HepG2 (cell line): ENCODE measurements around the gene TIPRL. TPM values are rescaled to one million over a fixed set of nuclear protein-coding genes. Genes with fewer than 3 reads are reported as not detected.

Experiments
- ATAC-seq: fragments of 200-7000 bp; cut with Tn5 transposase; 3 replicates; pipeline ENCODE4 v1.9.1; 2020; ENCODE audit warnings: mild to moderate bottlenecking, moderate library complexity
- BruUV-seq: library from RNA; stranded (reverse); fragments of 400-500 nt; replicated peaks from 2 replicates; lab custom pipeline; 2021; lab: Mats Ljungman, UMichigan
- CTCF ChIA-PET: fragments of 300-600 bp; formaldehyde crosslinking; extraction: SDS; loops from one replicate; lab custom pipeline; 2021; ENCODE audit warnings: low total read pairs, inconsistent platforms, low intra/inter-chr PET ratio; lab: Yijun Ruan, JAX
- POLR2A ChIA-PET: fragments of 350-600 bp; sonication (Branson Sonifier 250); formaldehyde crosslinking; loops from one replicate; lab custom pipeline; 2020; ENCODE audit warnings: antibody characterized with exemption, inconsistent platforms; lab: Yijun Ruan, JAX
- DNase-seq: peaks from one replicate; pipeline ENCODE4 v3.0.0-alpha.2; 2015; ENCODE audit warnings: low spot score
- FAIRE-seq: peaks from 3 replicates; lab custom pipeline; 2011; peaks lifted over from hg19 to GRCh38; lab: Jason Lieb, UNC
- H2AFZ ChIP-seq: one replicate; pipeline ENCODE4 v1.6.1; 2011; ENCODE audit warnings: low read length, inconsistent platforms
- H3K27ac ChIP-seq: fragments of 300-600 bp; 3 replicates; pipeline ENCODE4 v1.8.0; 2011; ENCODE audit warnings: mixed run types, mild to moderate bottlenecking, mixed read lengths, low read length, inconsistent platforms; ENCODE audit not compliant: insufficient read depth; ENCODE audit errors: extremely low read length
- H3K27me3 ChIP-seq, 2 experiments: fragments of 200-600 bp in 1 of 2; 2 replicates in 1 of 2; 3 replicates in 1 of 2; pipeline versions ENCODE4 v1.6.0 to v1.8.0; 2011; ENCODE audit warnings: low read length in 2 of 2, mild to moderate bottlenecking in 2 of 2, moderate library complexity in 2 of 2, inconsistent platforms in 1 of 2; ENCODE audit not compliant: insufficient read depth in 2 of 2, control insufficient read depth in 1 of 2
- H3K36me3 ChIP-seq, 2 experiments: fragments of 200-600 bp in 1 of 2; replicated peaks in 1 of 2; 2 replicates in 1 of 2; 3 replicates in 1 of 2; pipeline versions ENCODE4 v1.5.1 to v1.8.0; 2011; ENCODE audit warnings: low read length in 2 of 2, inconsistent platforms in 1 of 2; ENCODE audit not compliant: insufficient read depth in 2 of 2, control insufficient read depth in 1 of 2
- H3K4me1 ChIP-seq: 2 replicates; pipeline ENCODE4 v1.5.1; 2012; ENCODE audit warnings: low read length, inconsistent platforms; ENCODE audit not compliant: insufficient read depth
- H3K4me2 ChIP-seq: 2 replicates; pipeline ENCODE4 v1.6.0; 2011; ENCODE audit warnings: low read depth, low read length, inconsistent platforms
- H3K4me3 ChIP-seq, 3 experiments: fragments of 200-600 bp in 1 of 3; sonication (generic), shearing (Covaris generic) in 1 of 3; replicated peaks in 1 of 3; 2 replicates each; pipeline ENCODE4 v1.5.1; 2011 to 2016; ENCODE audit warnings: low read length in 3 of 3, inconsistent platforms in 2 of 3, low read depth in 2 of 3, mild to moderate bottlenecking in 2 of 3, control low read depth in 1 of 3, mixed read lengths in 1 of 3; ENCODE audit not compliant: insufficient read depth in 1 of 3
- H3K79me2 ChIP-seq: one replicate; pipeline ENCODE4 v1.6.1; 2011; ENCODE audit warnings: low read length, inconsistent platforms; ENCODE audit not compliant: insufficient read depth
- H3K9ac ChIP-seq: 2 replicates; pipeline ENCODE4 v1.6.0; 2011; ENCODE audit warnings: mild to moderate bottlenecking, low read depth, low read length, inconsistent platforms; ENCODE audit not compliant: insufficient read depth
- H3K9me3 ChIP-seq: 2 replicates; pipeline ENCODE4 v1.5.1; 2012; ENCODE audit warnings: mild to moderate bottlenecking, low read length
- H4K20me1 ChIP-seq: 2 replicates; pipeline ENCODE4 v1.6.0; 2011; ENCODE audit warnings: inconsistent platforms, mild to moderate bottlenecking, low read length, moderate library complexity; ENCODE audit not compliant: insufficient read depth
- ATF7 ChIP-seq, 2 experiments: fragments of 450-650 bp in 1 of 2; sonication (generic) in 1 of 2; formaldehyde crosslinking in 1 of 2; IDR thresholded peaks; 2 replicates each; pipeline versions ENCODE4 v1.4.0 to v1.6.1; 2016 to 2020; ENCODE audit warnings: antibody characterized with exemption in 1 of 2, mild to moderate bottlenecking in 1 of 2, missing genetic modification reagents in 1 of 2
- FLYWCH1 ChIP-seq: sonication (generic); formaldehyde crosslinking; IDR thresholded peaks from 2 replicates; pipeline ENCODE4 v1.8.1; 2023; ENCODE audit warnings: mild to moderate bottlenecking, missing genetic modification reagents
- MYC ChIP-seq: sonication (generic); formaldehyde crosslinking; IDR thresholded peaks from 2 replicates; pipeline ENCODE4 v1.9.0; 2021; ENCODE audit warnings: missing genetic modification reagents, borderline replicate concordance
- PAWR ChIP-seq: sonication (generic); formaldehyde crosslinking; IDR thresholded peaks from 2 replicates; pipeline ENCODE4 v1.4.0; 2020; ENCODE audit warnings: missing genetic modification reagents, mild to moderate bottlenecking, borderline replicate concordance
- TAF1 ChIP-seq: sonication (generic); formaldehyde crosslinking; IDR thresholded peaks from 2 replicates; pipeline ENCODE4 v1.4.0; 2020; ENCODE audit warnings: missing genetic modification reagents
- ZKSCAN8 ChIP-seq: IDR thresholded peaks from 2 replicates; pipeline ENCODE4 v1.6.1; 2016; ENCODE audit warnings: borderline replicate concordance, missing genetic modification reagents, missing compliant biosample characterization
- ZNF10 ChIP-seq: sonication (generic); formaldehyde crosslinking; IDR thresholded peaks from 2 replicates; pipeline ENCODE4 v1.4.0; 2020; ENCODE audit warnings: mild to moderate bottlenecking, low read depth, missing genetic modification reagents, borderline replicate concordance
- ZNF572 ChIP-seq: sonication (generic); formaldehyde crosslinking; IDR thresholded peaks from 2 replicates; pipeline ENCODE4 v1.5.1; 2020; ENCODE audit warnings: mild to moderate bottlenecking, missing genetic modification reagents
- WGBS: methylation state at CpG from one replicate; pipeline ENCODE4 v1.1.6; 2017; ENCODE audit warnings: low lambda C conversion rate; 5-methylcytosine and 5-hydroxymethylcytosine counted together
- in situ Hi-C: cut with HindIII; loops from 2 replicates; pipeline ENCODE4 v1.10.0; 2017; ENCODE audit warnings: low pct_unique_long_range_greater_than_20kb; ENCODE audit not compliant: extremely low pct_ligation_motif_present
- intact Hi-C: fragments of 100-400 bp; cut with micrococcal nuclease; formaldehyde crosslinking; loops from one replicate; pipeline ENCODE4 v1.10.0; 2022; ENCODE audit not compliant: unreplicated experiment
- polyA plus RNA-seq, 8 experiments: library from polyadenylated mRNA; depleted of rRNA in 3 of 8; stranded (reverse) in 7 of 8; unstranded in 1 of 8; fragments of >200 nt; fragmentation: Illumina TruSeq in 4 of 8; extraction: Trizol in 4 of 8; gene quantifications; 2 replicates each; pipeline versions ENCODE4 v1.2.1 to v1.2.3, GENCODE V29; 2011 to 2016; ENCODE audit warnings: low read depth in 4 of 8, missing spikeins in 1 of 8, mixed read lengths in 1 of 8; ENCODE audit not compliant: insufficient read depth in 1 of 8
- total RNA-seq, 5 experiments: library from RNA; depleted of rRNA; stranded (reverse); fragments of >200 nt; fragmentation: Illumina TruSeq; extraction: Trizol; gene quantifications; 2 replicates each; pipeline ENCODE4 v1.2.3, GENCODE V29; 2016; ENCODE audit warnings: low read depth in 1 of 5
- TF ChIP-seq, protein P1 (sequence below): sonication (generic); formaldehyde crosslinking; IDR thresholded peaks from 2 replicates; pipeline ENCODE4 v1.5.1; 2020; ENCODE audit warnings: mild to moderate bottlenecking, missing genetic modification reagents, borderline replicate concordance
- TF ChIP-seq, protein P2 (sequence below): sonication (generic); formaldehyde crosslinking; IDR thresholded peaks from 2 replicates; pipeline ENCODE4 v1.9.0; 2021; ENCODE audit warnings: missing genetic modification reagents, borderline replicate concordance

TIPRL gene
- total and polyA plus RNA-seq, 2 of the 13 experiments (the other 11 are each of a cell fraction or from before 2014, with no cell fraction given): 10.1 to 22.8 TPM

- Histone ChIP-seq H2AFZ (peak overlapping the region; percentile 31), H3K4me2 (peak overlapping the region; percentile 88), H3K4me3 (peak overlapping the region; percentile 36 to 71 (median 64); a peak in 5 of 6 replicates), H3K4me1 (peaks cover 16% of the 10 kb centered on the region), H3K9ac (no peak overlapping the region), H4K20me1 (no peaks in the 10 kb centered on the region), H3K36me3 (no peaks in the 10 kb centered on the region)
- DNase-seq (no peak), ATAC-seq (no peak; the same call in 2 of the 3 replicates)
- ChIA-PET CTCF (interaction anchor here (1.4 kb wide), 1 partner anchor 8 kb away, joined by 3 read pairs; no protein-coding TSS in a partner anchor), POLR2A (no interaction called here)
- no TSS peak for BruUV-seq
- no peak for TF ChIP-seq MYC (CRISPR knock-in tag)
- no peak for TF ChIP-seq ZKSCAN8
- TF ChIP-seq PAWR (CRISPR knock-in tag): no peak
- TF ChIP-seq, all 625 proteins: peak for 0
- no peaks in the 10 kb centered on the region for H3K79me2 ChIP-seq
- peaks cover 0 to 34% of the 10 kb centered on the region in 2 experiments; a peak in 4 of 5 replicates for H3K27me3 ChIP-seq
- intact Hi-C loops: no loop called here
- 2% methylated on average over 6 of the region's 6 CpGs for WGBS
- no peak for FAIRE-seq
- no peak overlapping the region for H3K27ac ChIP-seq
- H3K9me3 ChIP-seq: no peaks in the 10 kb centered on the region
- in situ Hi-C loops: no loop called here
These were observed 41.3 kb upstream of the TIPRL start for GRCh38 chr1:168137515-168137821.

DNA sequence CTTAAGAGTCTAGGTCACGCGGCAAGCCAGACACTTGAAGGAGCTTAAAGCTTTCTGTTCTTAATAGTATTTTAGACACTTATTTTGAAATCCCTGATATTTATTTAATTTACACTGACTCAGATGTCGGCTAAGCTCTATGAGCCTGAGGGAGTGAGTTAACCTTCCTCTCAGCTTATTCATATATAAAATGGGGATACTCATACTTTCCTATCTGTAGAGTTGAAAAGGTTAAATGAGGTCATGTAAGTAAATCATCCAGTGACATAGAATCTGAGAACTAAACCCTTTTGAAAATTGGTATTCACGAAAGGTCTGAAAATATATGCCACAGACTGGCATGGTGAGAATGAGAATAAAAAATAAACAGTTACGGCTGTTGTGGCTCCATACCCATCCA lies 40.6 kb upstream of the TIPRL start:
- no peak overlapping the region for H2AFZ ChIP-seq
- H3K4me1 ChIP-seq: peaks cover 16% of the 10 kb centered on the region
- ChIA-PET POLR2A (no interaction called here), CTCF (no interaction called here)
- FAIRE-seq (no peak), DNase-seq (no peak), ATAC-seq (no peak)
- TF ChIP-seq ZNF10 (no peak), FLYWCH1 (CRISPR knock-in tag) (no peak), TAF1 (CRISPR knock-in tag) (no peak), ATF7 (IDR thresholded peaks at IDR 0.05) (no peak), ATF7 (CRISPR knock-in tag; IDR thresholded peaks at IDR 0.05) (no peak), ZNF572 (CRISPR knock-in tag) (no peak)
- TF ChIP-seq, protein P1, sequence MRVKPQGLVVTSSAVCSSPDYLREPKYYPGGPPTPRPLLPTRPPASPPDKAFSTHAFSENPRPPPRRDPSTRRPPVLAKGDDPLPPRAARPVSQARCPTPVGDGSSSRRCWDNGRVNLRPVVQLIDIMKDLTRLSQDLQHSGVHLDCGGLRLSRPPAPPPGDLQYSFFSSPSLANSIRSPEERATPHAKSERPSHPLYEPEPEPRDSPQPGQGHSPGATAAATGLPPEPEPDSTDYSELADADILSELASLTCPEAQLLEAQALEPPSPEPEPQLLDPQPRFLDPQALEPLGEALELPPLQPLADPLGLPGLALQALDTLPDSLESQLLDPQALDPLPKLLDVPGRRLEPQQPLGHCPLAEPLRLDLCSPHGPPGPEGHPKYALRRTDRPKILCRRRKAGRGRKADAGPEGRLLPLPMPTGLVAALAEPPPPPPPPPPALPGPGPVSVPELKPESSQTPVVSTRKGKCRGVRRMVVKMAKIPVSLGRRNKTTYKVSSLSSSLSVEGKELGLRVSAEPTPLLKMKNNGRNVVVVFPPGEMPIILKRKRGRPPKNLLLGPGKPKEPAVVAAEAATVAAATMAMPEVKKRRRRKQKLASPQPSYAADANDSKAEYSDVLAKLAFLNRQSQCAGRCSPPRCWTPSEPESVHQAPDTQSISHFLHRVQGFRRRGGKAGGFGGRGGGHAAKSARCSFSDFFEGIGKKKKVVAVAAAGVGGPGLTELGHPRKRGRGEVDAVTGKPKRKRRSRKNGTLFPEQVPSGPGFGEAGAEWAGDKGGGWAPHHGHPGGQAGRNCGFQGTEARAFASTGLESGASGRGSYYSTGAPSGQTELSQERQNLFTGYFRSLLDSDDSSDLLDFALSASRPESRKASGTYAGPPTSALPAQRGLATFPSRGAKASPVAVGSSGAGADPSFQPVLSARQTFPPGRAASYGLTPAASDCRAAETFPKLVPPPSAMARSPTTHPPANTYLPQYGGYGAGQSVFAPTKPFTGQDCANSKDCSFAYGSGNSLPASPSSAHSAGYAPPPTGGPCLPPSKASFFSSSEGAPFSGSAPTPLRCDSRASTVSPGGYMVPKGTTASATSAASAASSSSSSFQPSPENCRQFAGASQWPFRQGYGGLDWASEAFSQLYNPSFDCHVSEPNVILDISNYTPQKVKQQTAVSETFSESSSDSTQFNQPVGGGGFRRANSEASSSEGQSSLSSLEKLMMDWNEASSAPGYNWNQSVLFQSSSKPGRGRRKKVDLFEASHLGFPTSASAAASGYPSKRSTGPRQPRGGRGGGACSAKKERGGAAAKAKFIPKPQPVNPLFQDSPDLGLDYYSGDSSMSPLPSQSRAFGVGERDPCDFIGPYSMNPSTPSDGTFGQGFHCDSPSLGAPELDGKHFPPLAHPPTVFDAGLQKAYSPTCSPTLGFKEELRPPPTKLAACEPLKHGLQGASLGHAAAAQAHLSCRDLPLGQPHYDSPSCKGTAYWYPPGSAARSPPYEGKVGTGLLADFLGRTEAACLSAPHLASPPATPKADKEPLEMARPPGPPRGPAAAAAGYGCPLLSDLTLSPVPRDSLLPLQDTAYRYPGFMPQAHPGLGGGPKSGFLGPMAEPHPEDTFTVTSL (CRISPR knock-in tag): no peak
- TF ChIP-seq, protein P2, sequence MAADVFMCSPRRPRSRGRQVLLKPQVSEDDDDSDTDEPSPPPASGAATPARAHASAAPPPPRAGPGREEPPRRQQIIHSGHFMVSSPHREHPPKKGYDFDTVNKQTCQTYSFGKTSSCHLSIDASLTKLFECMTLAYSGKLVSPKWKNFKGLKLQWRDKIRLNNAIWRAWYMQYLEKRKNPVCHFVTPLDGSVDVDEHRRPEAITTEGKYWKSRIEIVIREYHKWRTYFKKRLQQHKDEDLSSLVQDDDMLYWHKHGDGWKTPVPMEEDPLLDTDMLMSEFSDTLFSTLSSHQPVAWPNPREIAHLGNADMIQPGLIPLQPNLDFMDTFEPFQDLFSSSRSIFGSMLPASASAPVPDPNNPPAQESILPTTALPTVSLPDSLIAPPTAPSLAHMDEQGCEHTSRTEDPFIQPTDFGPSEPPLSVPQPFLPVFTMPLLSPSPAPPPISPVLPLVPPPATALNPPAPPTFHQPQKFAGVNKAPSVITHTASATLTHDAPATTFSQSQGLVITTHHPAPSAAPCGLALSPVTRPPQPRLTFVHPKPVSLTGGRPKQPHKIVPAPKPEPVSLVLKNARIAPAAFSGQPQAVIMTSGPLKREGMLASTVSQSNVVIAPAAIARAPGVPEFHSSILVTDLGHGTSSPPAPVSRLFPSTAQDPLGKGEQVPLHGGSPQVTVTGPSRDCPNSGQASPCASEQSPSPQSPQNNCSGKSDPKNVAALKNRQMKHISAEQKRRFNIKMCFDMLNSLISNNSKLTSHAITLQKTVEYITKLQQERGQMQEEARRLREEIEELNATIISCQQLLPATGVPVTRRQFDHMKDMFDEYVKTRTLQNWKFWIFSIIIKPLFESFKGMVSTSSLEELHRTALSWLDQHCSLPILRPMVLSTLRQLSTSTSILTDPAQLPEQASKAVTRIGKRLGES (CRISPR knock-in tag): no peak
- in situ Hi-C loops (no loop called here), intact Hi-C loops (no loop called here)
- H3K27ac ChIP-seq: no peak overlapping the region
- no TSS peak for BruUV-seq
- H3K4me3 ChIP-seq: no peak overlapping the region
- no peaks in the 10 kb centered on the region for H3K36me3 ChIP-seq
- H3K4me2 ChIP-seq: no peak overlapping the region
- H3K79me2 ChIP-seq: no peaks in the 10 kb centered on the region
- 60% methylated on average over 5 of the region's 5 CpGs for WGBS
- H3K27me3 ChIP-seq: peaks cover 0 to 34% of the 10 kb centered on the region in 2 experiments; a peak in 4 of 5 replicates
- H4K20me1 ChIP-seq: no peaks in the 10 kb centered on the region
- H3K9ac ChIP-seq: no peak overlapping the region
- H3K9me3 ChIP-seq: no peaks in the 10 kb centered on the region
